Type B pancreatic cell (in vitro differentiated cells): Measurements from ENCODE around the gene CYP1B1. TPM values are rescaled to one million over a fixed set of nuclear protein-coding genes. Genes with fewer than 3 reads are reported as not detected.

Experiments
- DNase-seq: peaks from one replicate; pipeline ENCODE4 v3.0.0; 2021; ENCODE audit warnings: mixed read lengths; ENCODE audit not compliant: unreplicated experiment; ENCODE audit errors: extremely low spot score
- H3K27ac Mint-ChIP-seq: 2 replicates; pipeline ENCODE4 v1.8.0; 2021; ENCODE audit warnings: mild to moderate bottlenecking, mixed read lengths
- H3K27me3 Mint-ChIP-seq: 2 replicates; pipeline ENCODE4 v1.8.0; 2021; ENCODE audit warnings: mixed read lengths
- H3K36me3 Mint-ChIP-seq: 2 replicates; pipeline ENCODE4 v1.8.0; 2021; ENCODE audit warnings: mixed read lengths
- H3K4me1 Mint-ChIP-seq: one replicate; pipeline ENCODE4 v1.8.0; 2021; ENCODE audit warnings: mixed read lengths; ENCODE audit not compliant: unreplicated experiment
- H3K4me3 Mint-ChIP-seq: 2 replicates; pipeline ENCODE4 v1.8.0; 2021; ENCODE audit warnings: mild to moderate bottlenecking, mixed read lengths
- H3K9me3 Mint-ChIP-seq: 2 replicates; pipeline ENCODE4 v1.8.0; 2021; ENCODE audit warnings: mixed read lengths
- total RNA-seq: library from RNA; stranded (reverse); gene quantifications from 2 replicates; pipeline ENCODE4 v1.2.1, GENCODE V29; 2021; ENCODE audit warnings: low replicate concordance
- TF ChIP-seq, protein P1 (sequence below): fragments of 200-600 bp; sonication (generic); conservative IDR thresholded peaks from 2 replicates; pipeline ENCODE4 v1.5.0; 2021; ENCODE audit warnings: antibody characterized with exemption, mild to moderate bottlenecking

The CYP1B1 gene
- total RNA-seq, 1 donor from 2014 or later: 176 TPM

DNA sequence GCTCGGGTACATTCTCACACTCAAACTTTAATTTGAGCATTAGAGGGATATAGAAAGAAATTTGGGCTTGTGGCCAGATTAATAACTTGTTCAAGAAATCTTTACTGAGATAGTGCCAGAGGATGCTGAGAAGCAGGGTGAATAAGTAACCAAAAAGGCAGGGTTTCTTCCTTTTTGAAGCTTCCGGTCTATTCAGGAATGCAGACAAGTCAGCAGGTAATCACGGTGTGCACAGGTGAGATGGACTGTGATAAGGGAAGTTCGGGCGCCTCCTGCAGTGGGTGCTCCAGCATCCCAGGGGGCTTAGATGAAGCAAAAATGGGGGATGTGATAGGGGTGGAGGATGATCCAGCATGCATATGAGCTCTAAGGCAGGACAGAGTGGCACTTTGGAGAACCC lies 44.9 kb upstream of the CYP1B1 start:
- H3K4me1 Mint-ChIP-seq: peaks cover 36% of the 10 kb centered on the region

DNA sequence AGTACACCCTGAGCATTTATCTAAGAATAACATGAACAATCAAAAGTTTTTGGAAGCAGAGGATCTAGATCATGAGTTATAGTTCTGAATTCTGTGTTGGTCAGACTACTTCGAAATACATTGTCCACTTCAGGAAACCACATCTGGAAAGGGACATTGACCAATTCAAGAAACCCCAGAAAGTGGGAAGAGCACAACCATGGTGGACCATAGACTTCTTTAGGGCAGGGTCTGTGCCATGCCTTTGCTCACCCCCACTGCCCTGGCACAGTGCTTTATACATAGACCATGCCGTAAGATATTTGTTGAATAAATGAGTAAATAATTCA lies 44.3 kb upstream of the CYP1B1 start:
- H3K27me3 Mint-ChIP-seq: no peaks in the 10 kb centered on the region
- H3K4me3 Mint-ChIP-seq: no peak overlapping the region
- TF ChIP-seq, protein P1, sequence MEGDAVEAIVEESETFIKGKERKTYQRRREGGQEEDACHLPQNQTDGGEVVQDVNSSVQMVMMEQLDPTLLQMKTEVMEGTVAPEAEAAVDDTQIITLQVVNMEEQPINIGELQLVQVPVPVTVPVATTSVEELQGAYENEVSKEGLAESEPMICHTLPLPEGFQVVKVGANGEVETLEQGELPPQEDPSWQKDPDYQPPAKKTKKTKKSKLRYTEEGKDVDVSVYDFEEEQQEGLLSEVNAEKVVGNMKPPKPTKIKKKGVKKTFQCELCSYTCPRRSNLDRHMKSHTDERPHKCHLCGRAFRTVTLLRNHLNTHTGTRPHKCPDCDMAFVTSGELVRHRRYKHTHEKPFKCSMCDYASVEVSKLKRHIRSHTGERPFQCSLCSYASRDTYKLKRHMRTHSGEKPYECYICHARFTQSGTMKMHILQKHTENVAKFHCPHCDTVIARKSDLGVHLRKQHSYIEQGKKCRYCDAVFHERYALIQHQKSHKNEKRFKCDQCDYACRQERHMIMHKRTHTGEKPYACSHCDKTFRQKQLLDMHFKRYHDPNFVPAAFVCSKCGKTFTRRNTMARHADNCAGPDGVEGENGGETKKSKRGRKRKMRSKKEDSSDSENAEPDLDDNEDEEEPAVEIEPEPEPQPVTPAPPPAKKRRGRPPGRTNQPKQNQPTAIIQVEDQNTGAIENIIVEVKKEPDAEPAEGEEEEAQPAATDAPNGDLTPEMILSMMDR: no peak
- H3K9me3 Mint-ChIP-seq: no peaks in the 10 kb centered on the region
- no peak overlapping the region for H3K27ac Mint-ChIP-seq
- peaks cover 42% of the 10 kb centered on the region for H3K4me1 Mint-ChIP-seq
- H3K36me3 Mint-ChIP-seq: peaks cover 3% of the 10 kb centered on the region
- no peak for DNase-seq

More for the DNA sequence above, 44.9 kb upstream of the CYP1B1 start:
- H3K4me3 Mint-ChIP-seq: no peak overlapping the region
- TF ChIP-seq, protein P1: no peak
- peaks cover 4% of the 10 kb centered on the region for H3K36me3 Mint-ChIP-seq
- no peak overlapping the region for H3K27ac Mint-ChIP-seq
- no peaks in the 10 kb centered on the region for H3K9me3 Mint-ChIP-seq
- no peak for DNase-seq
- H3K27me3 Mint-ChIP-seq: no peaks in the 10 kb centered on the region

DNA sequence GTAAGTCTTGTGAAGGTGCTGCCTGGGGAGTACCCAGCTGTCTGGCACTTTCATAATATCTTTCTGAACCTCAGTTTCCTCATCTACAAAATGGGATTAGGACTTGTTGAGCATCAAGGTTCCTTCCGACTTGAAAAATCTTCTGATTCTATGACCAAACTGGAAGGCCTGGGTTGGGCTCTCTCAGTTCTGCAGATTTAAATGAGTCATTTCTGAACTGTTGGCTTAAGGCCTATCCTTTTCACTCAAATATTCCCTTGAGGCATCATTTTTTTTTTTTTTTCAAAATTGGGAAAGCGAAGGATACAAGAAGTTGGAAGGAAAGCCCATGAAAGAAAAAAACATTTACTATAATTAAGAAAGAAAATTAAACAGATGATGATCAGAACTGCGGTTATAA lies 40.8 kb upstream of the CYP1B1 start:
- peaks cover 4% of the 10 kb centered on the region for H3K36me3 Mint-ChIP-seq
- no peaks in the 10 kb centered on the region for H3K27me3 Mint-ChIP-seq
- H3K4me1 Mint-ChIP-seq: peaks cover 55% of the 10 kb centered on the region
- H3K9me3 Mint-ChIP-seq: peaks cover 16% of the 10 kb centered on the region
- TF ChIP-seq, protein P1: no peak
- no peak for DNase-seq
- no peak overlapping the region for H3K27ac Mint-ChIP-seq
- H3K4me3 Mint-ChIP-seq: no peak overlapping the region

DNA sequence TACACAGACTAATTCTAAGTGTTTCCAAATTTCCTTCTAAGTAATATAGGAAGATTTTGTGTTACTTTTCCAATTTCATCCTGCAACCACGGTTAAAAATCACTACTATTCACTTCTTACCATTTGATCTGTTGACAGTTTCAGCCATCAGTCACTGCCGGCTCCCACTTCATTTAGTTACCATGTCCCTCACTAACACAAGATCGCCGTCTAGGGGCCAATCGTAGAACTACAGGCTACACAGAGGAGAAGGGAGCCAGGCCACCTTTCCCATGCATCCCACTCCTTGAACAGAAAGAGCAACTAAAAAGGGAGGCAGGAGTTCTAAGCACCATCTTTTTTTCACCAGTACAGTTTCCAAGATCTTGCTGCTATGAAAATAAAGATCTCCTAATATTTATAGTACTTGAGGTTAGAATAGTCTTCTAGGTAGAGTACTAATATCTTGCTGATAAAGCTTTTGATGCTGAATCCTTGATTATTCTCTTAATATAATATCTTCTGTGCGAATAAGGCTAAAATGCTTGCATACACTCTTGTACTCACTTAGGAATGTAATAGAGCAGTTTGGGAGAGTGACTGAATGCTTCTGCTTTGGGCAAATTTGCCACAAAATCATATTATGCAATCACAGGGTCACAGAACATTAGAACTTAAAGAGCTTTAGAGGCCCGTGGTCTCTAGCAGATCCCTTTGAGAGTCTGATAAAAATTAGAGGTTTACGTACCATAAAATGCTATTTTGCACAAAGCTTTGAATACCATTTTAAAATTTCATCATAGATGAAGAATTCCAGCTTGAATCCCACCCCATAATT lies 39.5 kb upstream of the CYP1B1 start:
- H3K4me1 Mint-ChIP-seq: peaks cover 48% of the 10 kb centered on the region
- H3K27me3 Mint-ChIP-seq: no peaks in the 10 kb centered on the region
- peak overlapping the region; percentile 68 for H3K27ac Mint-ChIP-seq
- H3K9me3 Mint-ChIP-seq: peaks cover 23% of the 10 kb centered on the region
- peak overlapping the region; percentile 35 for H3K4me3 Mint-ChIP-seq
- TF ChIP-seq, protein P1: peak; percentile 94
- peaks cover 4% of the 10 kb centered on the region for H3K36me3 Mint-ChIP-seq
- DNase-seq: no peak

DNA sequence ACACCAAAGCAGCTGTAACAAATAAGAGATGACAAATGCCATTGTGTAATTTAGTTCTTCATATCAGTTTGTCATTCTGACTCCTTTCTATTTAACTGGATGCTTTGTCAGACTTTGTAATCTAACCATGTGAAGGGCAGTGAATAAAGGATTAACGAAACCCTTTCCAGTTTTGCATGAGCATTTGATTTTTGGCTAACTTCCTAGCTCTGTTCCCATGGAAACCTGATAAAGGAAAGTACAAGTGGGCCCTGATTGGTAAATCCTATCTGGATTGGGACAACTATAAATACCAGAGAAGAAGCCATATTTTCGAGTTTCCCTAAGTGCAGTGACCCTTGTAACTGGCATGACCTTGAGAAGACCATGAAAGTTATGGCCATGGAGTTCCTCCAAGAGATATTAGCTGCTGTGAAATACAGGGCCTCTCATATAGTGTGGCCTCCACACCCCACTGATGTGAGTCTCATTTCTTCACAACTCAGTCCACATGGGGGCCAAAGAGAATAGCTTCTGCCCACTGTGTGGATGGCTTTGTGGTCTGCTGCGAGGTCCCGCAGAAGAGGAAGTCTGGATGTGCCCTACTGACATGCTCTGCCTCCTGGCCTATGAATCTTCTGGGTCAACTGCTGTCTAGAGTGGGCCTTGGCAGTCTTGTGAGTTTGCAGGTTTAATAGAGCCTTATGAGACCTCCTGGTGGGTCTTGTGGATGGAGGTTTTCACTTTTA lies 38.2 kb upstream of the CYP1B1 start:
- Mint-ChIP-seq H3K27ac (peak overlapping the region; percentile 94), H3K4me1 (peaks cover 48% of the 10 kb centered on the region), H3K4me3 (peak overlapping the region; percentile 67), H3K36me3 (peaks cover 10% of the 10 kb centered on the region), H3K9me3 (peaks cover 28% of the 10 kb centered on the region), H3K27me3 (no peaks in the 10 kb centered on the region)
- no peak for DNase-seq
- TF ChIP-seq, protein P1: no peak
